HepG2 (cell line): ENCODE results near the gene CYP27B1. TPM values are rescaled to one million over a fixed set of nuclear protein-coding genes. Genes with fewer than 3 reads are reported as not detected.

Source experiments
- BORCS8-MEF2B ChIP-seq: sonication (generic); formaldehyde crosslinking; IDR thresholded peaks from 2 replicates; pipeline ENCODE4 v1.8.0; 2022; ENCODE audit warnings: mild to moderate bottlenecking, missing genetic modification reagents
- CREM ChIP-seq, 2 experiments: sonication (generic) in 1 of 2; formaldehyde crosslinking in 1 of 2; IDR thresholded peaks; 2 replicates each; pipeline versions ENCODE4 v1.4.0 to v1.6.1; 2016 to 2020; ENCODE audit warnings: antibody characterized with exemption in 1 of 2, mild to moderate bottlenecking in 1 of 2, missing genetic modification reagents in 1 of 2
- DNMT3B ChIP-seq: conservative IDR thresholded peaks from 2 replicates; pipeline ENCODE4 v1.6.1; 2016; ENCODE audit warnings: missing biosample characterization, control low read depth
- ELF1 ChIP-seq: sonication (generic); formaldehyde crosslinking; IDR thresholded peaks from 2 replicates; pipeline ENCODE4 v1.4.0; 2020; ENCODE audit warnings: missing genetic modification reagents
- GABPA ChIP-seq, 2 experiments: IDR thresholded peaks; 2 replicates each; pipeline ENCODE4 v1.6.1; 2011 to 2016; ENCODE audit warnings: low read depth in 2 of 2, low read length in 1 of 2, missing biosample characterization in 1 of 2, missing genetic modification characterization in 1 of 2
- NCOA1 ChIP-seq: sonication (generic); formaldehyde crosslinking; IDR thresholded peaks from 2 replicates; pipeline ENCODE4 v1.9.0; 2021; ENCODE audit warnings: missing genetic modification reagents
- NCOA2 ChIP-seq: sonication (generic); formaldehyde crosslinking; IDR thresholded peaks from 2 replicates; pipeline ENCODE4 v1.8.0; 2022; ENCODE audit warnings: inconsistent platforms
- NRL ChIP-seq: sonication (generic); formaldehyde crosslinking; IDR thresholded peaks from 2 replicates; pipeline ENCODE4 v1.5.0; 2020; ENCODE audit warnings: missing genetic modification reagents, mild to moderate bottlenecking, moderate library complexity, borderline replicate concordance
- SOX5 ChIP-seq: IDR thresholded peaks from 2 replicates; pipeline ENCODE4 v1.6.1; 2016; ENCODE audit warnings: borderline replicate concordance
- TCF12 ChIP-seq, 2 experiments: fragments of 450-650 bp in 1 of 2; sonication (generic) in 1 of 2; formaldehyde crosslinking in 1 of 2; IDR thresholded peaks; 2 replicates each; pipeline versions ENCODE4 v1.6.1 to v1.8.0; 2017 to 2022; ENCODE audit warnings: antibody characterized with exemption in 1 of 2, mild to moderate bottlenecking in 1 of 2, missing genetic modification reagents in 1 of 2, moderate library complexity in 1 of 2
- ZBTB20 ChIP-seq: sonication (generic); formaldehyde crosslinking; IDR thresholded peaks from 2 replicates; pipeline ENCODE4 v1.8.1; 2023; ENCODE audit warnings: missing genetic modification reagents, low read depth, mild to moderate bottlenecking, borderline replicate concordance
- ZNF124 ChIP-seq: sonication (generic); formaldehyde crosslinking; IDR thresholded peaks from 2 replicates; pipeline ENCODE4 v1.4.0; 2020; ENCODE audit warnings: missing genetic modification reagents
- ZNF296 ChIP-seq: sonication (generic); formaldehyde crosslinking; conservative IDR thresholded peaks from 2 replicates; pipeline ENCODE4 v1.5.0; 2020; ENCODE audit warnings: mild to moderate bottlenecking, missing genetic modification reagents
- ZNF44 ChIP-seq: sonication (generic); formaldehyde crosslinking; IDR thresholded peaks from 2 replicates; pipeline ENCODE4 v1.5.1; 2020; ENCODE audit warnings: mild to moderate bottlenecking, missing genetic modification reagents
- ZNF451 ChIP-seq: sonication (generic); formaldehyde crosslinking; IDR thresholded peaks from 2 replicates; pipeline ENCODE4 v1.5.0; 2020; ENCODE audit warnings: mild to moderate bottlenecking, missing genetic modification reagents
- ZNF724P ChIP-seq: sonication (generic); formaldehyde crosslinking; IDR thresholded peaks from 2 replicates; pipeline ENCODE4 v1.8.0; 2022; ENCODE audit warnings: missing genetic modification reagents, borderline replicate concordance
- ZNF782 ChIP-seq: sonication (generic); formaldehyde crosslinking; IDR thresholded peaks from 2 replicates; pipeline ENCODE4 v1.4.0; 2020; ENCODE audit warnings: missing genetic modification reagents, mild to moderate bottlenecking, borderline replicate concordance
- polyA plus RNA-seq, 8 experiments: library from polyadenylated mRNA; depleted of rRNA in 3 of 8; stranded (reverse) in 7 of 8; unstranded in 1 of 8; fragments of >200 nt; fragmentation: Illumina TruSeq in 4 of 8; extraction: Trizol in 4 of 8; gene quantifications; 2 replicates each; pipeline versions ENCODE4 v1.2.1 to v1.2.3, GENCODE V29; 2011 to 2016; ENCODE audit warnings: low read depth in 4 of 8, missing spikeins in 1 of 8, mixed read lengths in 1 of 8; ENCODE audit not compliant: insufficient read depth in 1 of 8
- total RNA-seq, 5 experiments: library from RNA; depleted of rRNA; stranded (reverse); fragments of >200 nt; fragmentation: Illumina TruSeq; extraction: Trizol; gene quantifications; 2 replicates each; pipeline ENCODE4 v1.2.3, GENCODE V29; 2016; ENCODE audit warnings: low read depth in 1 of 5
- TF ChIP-seq, protein P1 (sequence below), 2 experiments: fragments of 450-650 bp in 1 of 2; sonication (generic) in 1 of 2; formaldehyde crosslinking; IDR thresholded peaks; 2 replicates each; pipeline versions ENCODE4 v1.5.0 to v1.8.0; 2020 to 2022; ENCODE audit warnings: mild to moderate bottlenecking in 1 of 2, missing genetic modification reagents in 1 of 2
- TF ChIP-seq, protein P2 (sequence below): sonication (generic); IDR thresholded peaks from 2 replicates; pipeline ENCODE4 v1.6.1; 2016; ENCODE audit warnings: low read depth, borderline replicate concordance
- TF ChIP-seq, protein P3 (sequence below): sonication (generic); formaldehyde crosslinking; IDR thresholded peaks from 2 replicates; pipeline ENCODE4 v1.9.0; 2022; ENCODE audit warnings: missing genetic modification reagents, mild to moderate bottlenecking, borderline replicate concordance
- TF ChIP-seq, protein P4 (sequence below): sonication (generic); formaldehyde crosslinking; IDR thresholded peaks from 2 replicates; pipeline ENCODE4; 2020; ENCODE audit warnings: missing genetic modification reagents, mild to moderate bottlenecking, borderline replicate concordance

Gene CYP27B1
- total and polyA plus RNA-seq, 2 of the 13 experiments (the other 11 are each of a cell fraction or from before 2014, with no cell fraction given): 2.3 to 3.0 TPM

DNA sequence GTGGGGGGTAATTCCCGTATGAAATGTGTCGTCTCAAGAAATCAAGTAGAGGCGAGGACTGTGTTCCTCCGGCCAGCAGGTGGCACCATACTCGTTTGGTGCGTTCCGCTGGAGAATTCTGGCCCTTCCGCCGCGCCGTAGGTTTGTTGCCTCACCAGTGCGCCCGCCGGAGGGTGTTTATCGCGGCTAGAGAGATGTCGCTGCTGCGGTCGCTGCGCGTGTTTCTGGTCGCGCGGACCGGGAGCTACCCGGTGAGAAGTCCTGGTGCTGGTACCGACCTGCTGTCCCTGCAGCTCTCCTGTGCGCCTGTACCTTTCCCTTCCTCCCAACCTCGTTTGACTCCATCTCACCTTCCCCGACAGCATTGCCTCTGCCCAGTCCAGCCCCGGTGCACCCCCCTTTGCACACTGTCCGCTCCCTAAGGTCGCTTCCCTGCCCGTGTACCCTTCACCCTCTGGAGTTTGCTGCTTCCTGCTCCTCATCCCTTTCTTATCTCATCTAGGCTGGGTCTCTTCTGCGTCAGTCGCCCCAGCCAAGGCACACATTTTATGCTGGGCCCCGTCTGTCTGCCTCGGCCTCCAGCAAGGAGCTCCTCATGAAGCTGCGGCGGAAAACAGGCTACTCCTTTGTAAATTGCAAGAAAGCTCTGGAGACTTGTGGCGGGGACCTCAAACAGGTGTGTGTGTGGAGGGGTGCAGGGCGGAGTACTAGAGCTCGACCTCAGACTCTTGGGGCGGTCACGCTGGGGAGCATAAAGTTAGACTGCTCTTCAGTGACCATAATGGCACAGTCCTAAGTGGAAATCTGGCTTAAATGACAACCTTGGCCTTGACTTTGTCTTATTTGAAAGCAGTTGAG, 16.0 kb upstream of the CYP27B1 start, which contains the start of gene TSFM (continued):
- TF ChIP-seq, protein P1, sequence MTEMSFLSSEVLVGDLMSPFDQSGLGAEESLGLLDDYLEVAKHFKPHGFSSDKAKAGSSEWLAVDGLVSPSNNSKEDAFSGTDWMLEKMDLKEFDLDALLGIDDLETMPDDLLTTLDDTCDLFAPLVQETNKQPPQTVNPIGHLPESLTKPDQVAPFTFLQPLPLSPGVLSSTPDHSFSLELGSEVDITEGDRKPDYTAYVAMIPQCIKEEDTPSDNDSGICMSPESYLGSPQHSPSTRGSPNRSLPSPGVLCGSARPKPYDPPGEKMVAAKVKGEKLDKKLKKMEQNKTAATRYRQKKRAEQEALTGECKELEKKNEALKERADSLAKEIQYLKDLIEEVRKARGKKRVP (CRISPR knock-in tag; IDR thresholded peaks at IDR 0.05): peak in 1 of 2 experiments; percentile 84; a peak in 2 of 4 replicates
- TF ChIP-seq ZNF296 (CRISPR knock-in tag) (0 out of 2 replicates have a peak, but pooled peaks have one; percentile 28), GABPA (IDR thresholded peaks at IDR 0.05; ENCODE audit: low read depth, low read length) (peak; percentile 41; the same call in 1 of the 2 replicates), GABPA (CRISPR knock-in tag; IDR thresholded peaks at IDR 0.05; ENCODE audit: low read depth) (peak; percentile 82), NCOA1 (0 out of 2 replicates have a peak, but pooled peaks have one; percentile 36), DNMT3B (CRISPR knock-in tag) (no peak), TCF12 (IDR thresholded peaks at IDR 0.05) (no peak), TCF12 (CRISPR knock-in tag; IDR thresholded peaks at IDR 0.05) (peak; percentile 57; the same call in 1 of the 2 replicates), ZNF44 (CRISPR knock-in tag) (0 out of 2 replicates have a peak, but pooled peaks have one; percentile 8), ZBTB20 (CRISPR knock-in tag) (peak; percentile 61; the same call in 1 of the 2 replicates), NRL (CRISPR knock-in tag) (peak; percentile 48; the same call in 1 of the 2 replicates), ZNF124 (peak; percentile 88), ELF1 (CRISPR knock-in tag) (peak; percentile 59), CREM (IDR thresholded peaks at IDR 0.05) (peak; percentile 93), CREM (CRISPR knock-in tag; IDR thresholded peaks at IDR 0.05) (no peak), NCOA2 (CRISPR knock-in tag) (peak; percentile 64; the same call in 1 of the 2 replicates), ZNF451 (CRISPR knock-in tag) (0 out of 2 replicates have a peak, but pooled peaks have one; percentile 74), BORCS8-MEF2B (peak; percentile 13; the same call in 1 of the 2 replicates), ZNF782 (CRISPR knock-in tag) (peak; percentile 59; the same call in 1 of the 2 replicates), ZNF724P (CRISPR knock-in tag) (0 out of 2 replicates have a peak, but pooled peaks have one; percentile 84), SOX5 (CRISPR knock-in tag) (peak; percentile 64)
- TF ChIP-seq, protein P2, sequence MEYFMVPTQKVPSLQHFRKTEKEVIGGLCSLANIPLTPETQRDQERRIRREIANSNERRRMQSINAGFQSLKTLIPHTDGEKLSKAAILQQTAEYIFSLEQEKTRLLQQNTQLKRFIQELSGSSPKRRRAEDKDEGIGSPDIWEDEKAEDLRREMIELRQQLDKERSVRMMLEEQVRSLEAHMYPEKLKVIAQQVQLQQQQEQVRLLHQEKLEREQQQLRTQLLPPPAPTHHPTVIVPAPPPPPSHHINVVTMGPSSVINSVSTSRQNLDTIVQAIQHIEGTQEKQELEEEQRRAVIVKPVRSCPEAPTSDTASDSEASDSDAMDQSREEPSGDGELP: peak; percentile 35; the same call in 1 of the 2 replicates
- TF ChIP-seq, protein P3, sequence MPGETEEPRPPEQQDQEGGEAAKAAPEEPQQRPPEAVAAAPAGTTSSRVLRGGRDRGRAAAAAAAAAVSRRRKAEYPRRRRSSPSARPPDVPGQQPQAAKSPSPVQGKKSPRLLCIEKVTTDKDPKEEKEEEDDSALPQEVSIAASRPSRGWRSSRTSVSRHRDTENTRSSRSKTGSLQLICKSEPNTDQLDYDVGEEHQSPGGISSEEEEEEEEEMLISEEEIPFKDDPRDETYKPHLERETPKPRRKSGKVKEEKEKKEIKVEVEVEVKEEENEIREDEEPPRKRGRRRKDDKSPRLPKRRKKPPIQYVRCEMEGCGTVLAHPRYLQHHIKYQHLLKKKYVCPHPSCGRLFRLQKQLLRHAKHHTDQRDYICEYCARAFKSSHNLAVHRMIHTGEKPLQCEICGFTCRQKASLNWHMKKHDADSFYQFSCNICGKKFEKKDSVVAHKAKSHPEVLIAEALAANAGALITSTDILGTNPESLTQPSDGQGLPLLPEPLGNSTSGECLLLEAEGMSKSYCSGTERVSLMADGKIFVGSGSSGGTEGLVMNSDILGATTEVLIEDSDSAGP (CRISPR knock-in tag): peak; percentile 98
- TF ChIP-seq, protein P4, sequence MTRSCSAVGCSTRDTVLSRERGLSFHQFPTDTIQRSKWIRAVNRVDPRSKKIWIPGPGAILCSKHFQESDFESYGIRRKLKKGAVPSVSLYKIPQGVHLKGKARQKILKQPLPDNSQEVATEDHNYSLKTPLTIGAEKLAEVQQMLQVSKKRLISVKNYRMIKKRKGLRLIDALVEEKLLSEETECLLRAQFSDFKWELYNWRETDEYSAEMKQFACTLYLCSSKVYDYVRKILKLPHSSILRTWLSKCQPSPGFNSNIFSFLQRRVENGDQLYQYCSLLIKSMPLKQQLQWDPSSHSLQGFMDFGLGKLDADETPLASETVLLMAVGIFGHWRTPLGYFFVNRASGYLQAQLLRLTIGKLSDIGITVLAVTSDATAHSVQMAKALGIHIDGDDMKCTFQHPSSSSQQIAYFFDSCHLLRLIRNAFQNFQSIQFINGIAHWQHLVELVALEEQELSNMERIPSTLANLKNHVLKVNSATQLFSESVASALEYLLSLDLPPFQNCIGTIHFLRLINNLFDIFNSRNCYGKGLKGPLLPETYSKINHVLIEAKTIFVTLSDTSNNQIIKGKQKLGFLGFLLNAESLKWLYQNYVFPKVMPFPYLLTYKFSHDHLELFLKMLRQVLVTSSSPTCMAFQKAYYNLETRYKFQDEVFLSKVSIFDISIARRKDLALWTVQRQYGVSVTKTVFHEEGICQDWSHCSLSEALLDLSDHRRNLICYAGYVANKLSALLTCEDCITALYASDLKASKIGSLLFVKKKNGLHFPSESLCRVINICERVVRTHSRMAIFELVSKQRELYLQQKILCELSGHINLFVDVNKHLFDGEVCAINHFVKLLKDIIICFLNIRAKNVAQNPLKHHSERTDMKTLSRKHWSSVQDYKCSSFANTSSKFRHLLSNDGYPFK (CRISPR knock-in tag): peak; percentile 86
